PC-3 (cell line): Measurements from ENCODE around the gene GXYLT2.

Source experiments
- CTCF ChIP-seq: fragments of 300-600 bp; sonication (generic); conservative IDR thresholded peaks from 2 replicates; pipeline ENCODE4 v1.5.1; 2017; ENCODE audit warnings: antibody characterized with exemption, low read depth, mild to moderate bottlenecking, low read length
- EZH2 ChIP-seq: fragments of 300-600 bp; sonication (generic); IDR thresholded peaks from one replicate; pipeline ENCODE4 v1.6.1; 2017; ENCODE audit warnings: antibody characterized with exemption, mild to moderate bottlenecking, low read length; ENCODE audit not compliant: unreplicated experiment

GRCh38 chr3:72860053-72860452 lies 27.8 kb upstream of the GXYLT2 start:
- TF ChIP-seq EZH2 (no peak), CTCF (no peak)
